Suprapubic skin (tissue), 4 donors: ENCODE measurements around the gene PCTP. TPM values are rescaled to one million over a fixed set of nuclear protein-coding genes. Genes with fewer than 3 reads are reported as not detected.
A peak's percentile ranks its signal among the peaks of the same experiment; 100 is the strongest.

Source experiments
- DNase-seq, 2 donors: peaks; one replicate each; pipeline ENCODE4 v3.0.0-alpha.2; 2019; ENCODE audit warnings: low spot score in 2 of 2
- H3K27ac ChIP-seq: fragments of 200-600 bp; sonication (generic); one replicate; pipeline ENCODE4 v1.5.1; 2019
- H3K27me3 ChIP-seq: fragments of 200-600 bp; sonication (generic); one replicate; pipeline ENCODE4 v1.5.1; 2019
- H3K36me3 ChIP-seq: fragments of 200-600 bp; sonication (generic); one replicate; pipeline ENCODE4 v1.5.1; 2019
- H3K4me1 ChIP-seq: fragments of 200-600 bp; sonication (generic); one replicate; pipeline ENCODE4 v1.5.1; 2019
- H3K4me3 ChIP-seq: fragments of 200-600 bp; sonication (generic); one replicate; pipeline ENCODE4 v1.5.1; 2019; ENCODE audit warnings: mild to moderate bottlenecking
- H3K9me3 ChIP-seq: fragments of 200-600 bp; sonication (generic); one replicate; pipeline ENCODE4 v1.5.1; 2019
- EP300 ChIP-seq: sonication (generic); formaldehyde crosslinking; IDR thresholded peaks from one replicate; pipeline ENCODE4 v1.6.1; 2017; ENCODE audit warnings: antibody characterized with exemption
- POLR2A ChIP-seq, 2 donors: fragments of 450-650 bp; IDR thresholded peaks; one replicate each; pipeline ENCODE4 v1.6.1; 2017; ENCODE audit warnings: antibody characterized with exemption in 2 of 2, mild to moderate bottlenecking in 2 of 2, moderate library complexity in 2 of 2
- POLR2AphosphoS5 ChIP-seq, 3 donors: sonication (generic); formaldehyde crosslinking; IDR thresholded peaks; one replicate each; pipeline ENCODE4 v1.6.1; 2017; ENCODE audit warnings: antibody characterized with exemption in 3 of 3
- WGBS: methylation state at CpG from one replicate; pipeline ENCODE4 v1.1.5; 2018; 5-methylcytosine and 5-hydroxymethylcytosine counted together
- total RNA-seq, 4 donors: library from RNA; depleted of rRNA; stranded (reverse); fragments of >200 nt; gene quantifications; one replicate each; pipeline ENCODE4 v1.1.0, GENCODE V29; 2016
- TF ChIP-seq, protein P1 (sequence below), 2 donors: fragments of 200-600 bp in 1 of 2; fragments of 450-650 bp in 1 of 2; sonication (generic) in 1 of 2; IDR thresholded peaks; one replicate each; pipeline ENCODE4 v1.5.1; 2016 to 2019; ENCODE audit warnings: antibody characterized with exemption in 2 of 2, mild to moderate bottlenecking in 1 of 2, moderate library complexity in 1 of 2

PCTP gene
- total RNA-seq, 4 donors from 2014 or later: 6.4 to 17.4 (median 11.2) TPM

GRCh38 chr17:55783684-55784245 is 32.9 kb downstream of the PCTP start:
- H3K9me3 ChIP-seq: no peaks in the 10 kb centered on the region
- H3K27me3 ChIP-seq: no peaks in the 10 kb centered on the region
- TF ChIP-seq, protein P1, sequence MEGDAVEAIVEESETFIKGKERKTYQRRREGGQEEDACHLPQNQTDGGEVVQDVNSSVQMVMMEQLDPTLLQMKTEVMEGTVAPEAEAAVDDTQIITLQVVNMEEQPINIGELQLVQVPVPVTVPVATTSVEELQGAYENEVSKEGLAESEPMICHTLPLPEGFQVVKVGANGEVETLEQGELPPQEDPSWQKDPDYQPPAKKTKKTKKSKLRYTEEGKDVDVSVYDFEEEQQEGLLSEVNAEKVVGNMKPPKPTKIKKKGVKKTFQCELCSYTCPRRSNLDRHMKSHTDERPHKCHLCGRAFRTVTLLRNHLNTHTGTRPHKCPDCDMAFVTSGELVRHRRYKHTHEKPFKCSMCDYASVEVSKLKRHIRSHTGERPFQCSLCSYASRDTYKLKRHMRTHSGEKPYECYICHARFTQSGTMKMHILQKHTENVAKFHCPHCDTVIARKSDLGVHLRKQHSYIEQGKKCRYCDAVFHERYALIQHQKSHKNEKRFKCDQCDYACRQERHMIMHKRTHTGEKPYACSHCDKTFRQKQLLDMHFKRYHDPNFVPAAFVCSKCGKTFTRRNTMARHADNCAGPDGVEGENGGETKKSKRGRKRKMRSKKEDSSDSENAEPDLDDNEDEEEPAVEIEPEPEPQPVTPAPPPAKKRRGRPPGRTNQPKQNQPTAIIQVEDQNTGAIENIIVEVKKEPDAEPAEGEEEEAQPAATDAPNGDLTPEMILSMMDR (IDR thresholded peaks at IDR 0.05): no peak
- TF ChIP-seq POLR2AphosphoS5 (IDR thresholded peaks at IDR 0.05) (peak in 2 of 3 donors; percentile 57 to 79), POLR2A (IDR thresholded peaks at IDR 0.05) (no peak), EP300 (no peak)
- H3K4me3 ChIP-seq: no peak overlapping the region
- peak overlapping the region; percentile 53 for H3K27ac ChIP-seq
- H3K36me3 ChIP-seq: no peaks in the 10 kb centered on the region
- peaks cover 2% of the 10 kb centered on the region for H3K4me1 ChIP-seq
- WGBS: 40% methylated on average over 16 of the region's 16 CpGs
- DNase-seq: peak; percentile 93 to 95

- no peak for DNase-seq
- no peaks in the 10 kb centered on the region for H3K27me3 ChIP-seq
- H3K9me3 ChIP-seq: no peaks in the 10 kb centered on the region
- TF ChIP-seq EP300 (no peak), POLR2A (IDR thresholded peaks at IDR 0.05) (no peak), POLR2AphosphoS5 (IDR thresholded peaks at IDR 0.05) (no peak)
- TF ChIP-seq, protein P1 (IDR thresholded peaks at IDR 0.05): no peak
- H3K4me3 ChIP-seq: no peak overlapping the region
- H3K27ac ChIP-seq: no peak overlapping the region
- H3K36me3 ChIP-seq: no peaks in the 10 kb centered on the region
- WGBS: 82% methylated on average over 2 of the region's 2 CpGs
- peaks cover 2% of the 10 kb centered on the region for H3K4me1 ChIP-seq
Observed at GRCh38 chr17:55784666-55785065, 33.8 kb downstream of the PCTP start.

- Histone ChIP-seq H3K27ac (no peak overlapping the region), H3K9me3 (no peaks in the 10 kb centered on the region), H3K4me1 (peaks cover 2% of the 10 kb centered on the region), H3K4me3 (no peak overlapping the region), H3K27me3 (no peaks in the 10 kb centered on the region), H3K36me3 (no peaks in the 10 kb centered on the region)
- DNase-seq: no peak
- WGBS: 73% methylated on average over 1 of the region's 1 CpG
- TF ChIP-seq EP300 (no peak), POLR2A (IDR thresholded peaks at IDR 0.05) (no peak), POLR2AphosphoS5 (IDR thresholded peaks at IDR 0.05) (no peak)
- TF ChIP-seq, protein P1 (IDR thresholded peaks at IDR 0.05): no peak
Observed at GRCh38 chr17:55785181-55785580, 34.3 kb downstream of the PCTP start.

GRCh38 chr17:55793272-55793671 is 42.4 kb downstream of the PCTP start:
- no peaks in the 10 kb centered on the region for H3K4me1 ChIP-seq
- 86% methylated on average over 3 of the region's 3 CpGs for WGBS
- H3K27ac ChIP-seq: no peak overlapping the region
- no peak overlapping the region for H3K4me3 ChIP-seq
- no peak for DNase-seq
- no peaks in the 10 kb centered on the region for H3K36me3 ChIP-seq
- TF ChIP-seq POLR2A (IDR thresholded peaks at IDR 0.05): no peak
- TF ChIP-seq, protein P1 (IDR thresholded peaks at IDR 0.05): no peak
- no peak for TF ChIP-seq EP300
- no peak for TF ChIP-seq POLR2AphosphoS5 (IDR thresholded peaks at IDR 0.05)
- H3K9me3 ChIP-seq: peaks cover 8% of the 10 kb centered on the region
- no peaks in the 10 kb centered on the region for H3K27me3 ChIP-seq

- Histone ChIP-seq H3K27ac (no peak overlapping the region), H3K4me1 (no peaks in the 10 kb centered on the region), H3K27me3 (no peaks in the 10 kb centered on the region), H3K36me3 (no peaks in the 10 kb centered on the region), H3K9me3 (peaks cover 8% of the 10 kb centered on the region), H3K4me3 (no peak overlapping the region)
- DNase-seq: no peak
- 59% methylated on average over 6 of the region's 6 CpGs for WGBS
- TF ChIP-seq POLR2AphosphoS5 (IDR thresholded peaks at IDR 0.05): no peak
- TF ChIP-seq, protein P1 (IDR thresholded peaks at IDR 0.05): no peak
- no peak for TF ChIP-seq POLR2A (IDR thresholded peaks at IDR 0.05)
- no peak for TF ChIP-seq EP300
Observed at GRCh38 chr17:55794725-55795482, 44.1 kb downstream of the PCTP start.
